Kasumi-1 (cell line): Measurements from ENCODE around the gene MGAT2.
A peak's percentile ranks its signal among the peaks of the same experiment; 100 is the strongest.
"Not testable (repeated sequence)": the region's sequence is repeated elsewhere in the genome, so short reads cannot be mapped to it uniquely, and the experiment has no call there.

Experiments
- DNase-seq, 2 experiments: peaks; one replicate each; lab custom pipeline; 2025; lab: John Stamatoyannopoulos, UW

MGAT2 gene

GRCh38 chr14:49620182-49621113 is at the start of gene MGAT2, which contains the start of gene RPL36AL:
TSS of gene MGAT2 (plus strand) at chr14:49620799. CDS start at chr14:49621269, 470 bp downstream.
TSS of gene RPL36AL (minus strand) at chr14:49620626. CDS start at chr14:49619104, 1,522 bp downstream.
- peak; percentile 98 for DNase-seq

- DNase-seq = no peak
These were observed 46.6 kb upstream of the MGAT2 start for GRCh38 chr14:49574038-49574437.

- DNase-seq = no peak
These were observed 42.5 kb upstream of the MGAT2 start for GRCh38 chr14:49578141-49578540.

- DNase-seq = no peak
These were observed 40.8 kb upstream of the MGAT2 start for GRCh38 chr14:49579841-49580240.

- DNase-seq = no peak
These were observed 39.1 kb upstream of the MGAT2 start for GRCh38 chr14:49581209-49582112.

GRCh38 chr14:49582113-49582977 is 38.3 kb upstream of the MGAT2 start:
- DNase-seq = no peak

GRCh38 chr14:49583629-49584028 is 37.0 kb upstream of the MGAT2 start:
- no peak for DNase-seq

GRCh38 chr14:49584058-49584457 is 36.5 kb upstream of the MGAT2 start:
- no peak for DNase-seq

- not testable (repeated sequence) for DNase-seq
These were observed 35.5 kb upstream of the MGAT2 start for GRCh38 chr14:49584981-49585640.

GRCh38 chr14:49585803-49586672 is 34.6 kb upstream of the MGAT2 start, which contains the start of gene RPS29:
TSS of gene RPS29 (minus strand) at chr14:49586380. CDS start at chr14:49586346, 34 bp downstream.
- peak; percentile 98 for DNase-seq

GRCh38 chr14:49586673-49587460 is 33.7 kb upstream of the MGAT2 start:
- peak; percentile 83 to 87 for DNase-seq

- DNase-seq = no peak
These were observed 31.2 kb upstream of the MGAT2 start for GRCh38 chr14:49589387-49589786.

- DNase-seq = no peak
These were observed 27.6 kb upstream of the MGAT2 start for GRCh38 chr14:49593016-49593415.

GRCh38 chr14:49594347-49595091 is 26.1 kb upstream of the MGAT2 start:
- DNase-seq = peak; percentile 31 to 45

- peak in 1 of 2 experiments; percentile 53 for DNase-seq
These were observed 22.5 kb upstream of the MGAT2 start for GRCh38 chr14:49598189-49598484.

GRCh38 chr14:49598485-49599300 is 21.9 kb upstream of the MGAT2 start, which contains the start of gene LRR1:
TSS of gene LRR1 (plus strand) at chr14:49598940. CDS start at chr14:49599021, 81 bp downstream.
- peak; percentile 75 to 79 for DNase-seq

- no peak for DNase-seq
These were observed 13.0 kb upstream of the MGAT2 start for GRCh38 chr14:49607583-49607982.
